ENCODE measurements around the gene KMT5B.
A peak's percentile ranks its signal among the peaks of the same experiment; 100 is the strongest.

The KMT5B gene

DNA sequence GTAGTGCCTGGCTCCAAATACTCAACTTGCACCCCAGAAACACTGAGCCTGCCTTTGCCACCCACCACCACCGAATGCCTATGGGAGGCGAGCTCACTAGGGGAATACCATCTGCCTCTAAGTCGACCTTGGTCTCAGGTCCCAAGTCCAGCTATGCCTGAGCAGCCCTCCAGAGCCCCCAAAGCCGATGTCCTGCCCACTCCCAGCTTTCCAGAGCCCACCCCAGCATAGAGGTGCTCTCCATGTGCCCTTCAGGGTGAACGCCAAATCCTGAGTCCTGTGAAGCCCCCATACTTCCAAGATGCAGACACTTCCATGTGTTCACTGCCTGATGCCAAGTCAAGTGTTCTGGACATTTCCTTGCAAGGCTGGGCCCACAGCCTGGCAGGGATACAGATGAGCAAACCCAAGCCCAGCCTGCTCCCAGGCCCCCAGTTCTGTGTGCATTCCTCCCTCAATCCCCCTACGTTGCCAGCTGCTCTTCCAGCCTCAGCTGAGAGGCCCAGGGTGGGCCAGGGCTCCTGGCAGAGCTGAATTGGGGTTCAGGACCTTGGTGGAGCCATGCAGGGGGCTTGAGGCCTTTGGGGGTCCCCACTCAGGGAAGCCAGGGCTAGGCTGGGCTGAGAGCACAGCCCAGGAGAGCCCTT, 2.6 kb upstream of the KMT5B start:
- no peak for DNase-seq (ENCODE audit: low spot score)

GRCh38 chr11:68215087-68215445, 2.0 kb upstream of the KMT5B start:
- no peak for DNase-seq (ENCODE audit: low spot score)

GRCh38 chr11:68214173-68215086, 1.3 kb upstream of the KMT5B start:
- DNase-seq (ENCODE audit: low spot score), result no peak

- peak; percentile 91 for DNase-seq (ENCODE audit: low spot score)
Measured at GRCh38 chr11:68213555-68214172, 568 bp upstream of the KMT5B start.

- peak; percentile 93 for DNase-seq (ENCODE audit: low spot score)
Measured at GRCh38 chr11:68212421-68213134, 518 bp downstream of the KMT5B start.

DNA sequence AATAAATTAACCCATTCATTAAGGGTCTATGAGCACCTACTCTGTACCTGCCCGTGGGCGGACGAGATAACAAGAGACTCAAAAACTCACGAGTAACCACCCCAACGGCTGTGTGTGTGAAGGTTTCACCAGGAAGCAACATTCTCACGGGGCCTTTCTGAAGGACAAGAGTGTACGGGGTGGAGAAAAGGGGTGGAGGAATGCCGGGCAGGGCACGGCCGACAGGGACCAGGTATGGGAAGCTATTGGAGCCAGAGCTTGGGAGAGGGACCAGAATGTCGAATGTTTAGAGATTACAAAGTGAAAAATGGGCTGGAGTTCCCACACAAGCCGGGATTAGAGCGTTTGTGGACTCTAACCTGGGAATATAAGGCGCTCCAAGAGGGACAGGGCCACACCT, 1.6 kb downstream of the KMT5B start:
- DNase-seq (ENCODE audit: low spot score), result no peak

DNA sequence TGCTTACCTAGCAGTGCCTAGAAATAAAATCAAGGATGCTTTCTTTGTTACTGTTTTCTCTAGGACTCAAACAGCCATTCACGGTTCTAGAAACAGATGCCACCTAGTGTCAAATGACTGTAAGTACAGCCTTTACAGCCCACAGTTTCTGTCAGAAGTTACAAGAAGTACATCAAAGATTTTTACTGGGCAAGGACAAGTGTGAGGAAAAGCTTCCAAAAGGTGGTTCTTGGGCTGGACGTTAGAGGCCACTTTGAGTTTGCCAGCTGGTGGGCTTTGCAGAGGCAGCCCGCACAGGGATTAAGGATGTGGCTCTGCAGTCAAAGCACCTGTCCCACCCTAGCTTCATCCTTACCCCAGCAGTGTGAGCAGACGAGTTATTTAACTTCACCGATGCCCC, 6.9 kb downstream of the KMT5B start:
- no peak for DNase-seq (ENCODE audit: low spot score)

- DNase-seq (ENCODE audit: low spot score), result no peak
Measured at GRCh38 chr11:68204402-68204801, 8.7 kb downstream of the KMT5B start.

- DNase-seq (ENCODE audit: low spot score), result no peak
Measured at GRCh38 chr11:68202165-68202564, 10.9 kb downstream of the KMT5B start.

- no peak for DNase-seq (ENCODE audit: low spot score)
Measured at GRCh38 chr11:68201492-68201891, 11.6 kb downstream of the KMT5B start.

- no peak for DNase-seq (ENCODE audit: low spot score)
Measured at GRCh38 chr11:68200639-68201038, 12.5 kb downstream of the KMT5B start.

DNA sequence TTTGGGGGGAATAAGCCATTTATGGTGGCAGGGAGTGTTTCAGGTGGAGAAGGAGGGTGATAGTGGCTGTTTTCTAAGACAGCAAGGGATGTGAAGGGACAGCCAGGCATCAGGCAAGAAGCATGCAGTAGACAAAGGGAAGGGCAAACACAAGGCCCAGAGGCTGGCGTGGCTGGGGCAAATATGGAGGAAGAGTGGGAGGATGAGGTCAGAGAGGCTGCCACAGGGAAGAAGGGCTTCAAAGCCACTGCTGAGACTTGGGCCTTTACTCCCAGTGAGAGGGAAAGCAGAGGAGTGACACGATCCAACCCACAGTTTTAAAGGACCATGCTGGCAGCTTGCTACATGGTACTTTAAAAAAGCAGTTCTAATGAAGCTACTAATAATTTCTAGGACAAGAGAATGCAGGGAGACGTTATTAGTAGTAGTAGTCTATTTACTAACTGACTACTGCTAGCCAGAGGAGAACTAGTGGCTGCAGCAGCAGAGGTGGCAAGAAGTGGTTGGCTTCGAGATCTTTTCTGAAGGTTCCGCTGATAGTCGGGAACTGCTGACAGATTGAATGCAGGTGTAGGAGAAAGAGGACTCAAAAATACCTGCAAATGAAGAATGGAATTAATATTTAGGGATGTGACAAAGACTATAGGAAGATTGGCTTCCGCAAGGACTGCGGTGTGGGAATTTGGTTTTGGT, 13.7 kb downstream of the KMT5B start:
- no peak for DNase-seq (ENCODE audit: low spot score)

- no peak for DNase-seq (ENCODE audit: low spot score)
Measured at GRCh38 chr11:68196219-68196618, 16.9 kb downstream of the KMT5B start.

- no peak for DNase-seq (ENCODE audit: low spot score)
Measured at GRCh38 chr11:68194675-68195294, 18.3 kb downstream of the KMT5B start.

DNA sequence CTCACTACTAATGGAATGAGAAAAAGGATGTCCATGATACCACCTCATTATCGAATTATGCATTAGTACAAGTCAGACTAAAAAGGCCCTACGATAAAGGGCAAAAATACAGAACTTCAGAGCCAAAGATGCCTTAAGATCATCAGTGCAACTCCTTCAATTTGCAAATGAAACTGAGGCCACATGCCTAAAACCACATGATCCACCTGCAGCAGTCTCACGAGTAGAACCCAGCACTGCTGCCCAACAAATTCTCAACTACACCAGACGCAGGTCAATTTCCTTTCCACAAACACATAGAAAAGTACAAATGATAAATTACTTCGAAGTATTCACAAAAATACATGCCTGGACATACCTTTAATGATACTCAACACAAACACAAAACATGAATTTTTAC, 20.1 kb downstream of the KMT5B start:
- DNase-seq (ENCODE audit: low spot score), result no peak

DNA sequence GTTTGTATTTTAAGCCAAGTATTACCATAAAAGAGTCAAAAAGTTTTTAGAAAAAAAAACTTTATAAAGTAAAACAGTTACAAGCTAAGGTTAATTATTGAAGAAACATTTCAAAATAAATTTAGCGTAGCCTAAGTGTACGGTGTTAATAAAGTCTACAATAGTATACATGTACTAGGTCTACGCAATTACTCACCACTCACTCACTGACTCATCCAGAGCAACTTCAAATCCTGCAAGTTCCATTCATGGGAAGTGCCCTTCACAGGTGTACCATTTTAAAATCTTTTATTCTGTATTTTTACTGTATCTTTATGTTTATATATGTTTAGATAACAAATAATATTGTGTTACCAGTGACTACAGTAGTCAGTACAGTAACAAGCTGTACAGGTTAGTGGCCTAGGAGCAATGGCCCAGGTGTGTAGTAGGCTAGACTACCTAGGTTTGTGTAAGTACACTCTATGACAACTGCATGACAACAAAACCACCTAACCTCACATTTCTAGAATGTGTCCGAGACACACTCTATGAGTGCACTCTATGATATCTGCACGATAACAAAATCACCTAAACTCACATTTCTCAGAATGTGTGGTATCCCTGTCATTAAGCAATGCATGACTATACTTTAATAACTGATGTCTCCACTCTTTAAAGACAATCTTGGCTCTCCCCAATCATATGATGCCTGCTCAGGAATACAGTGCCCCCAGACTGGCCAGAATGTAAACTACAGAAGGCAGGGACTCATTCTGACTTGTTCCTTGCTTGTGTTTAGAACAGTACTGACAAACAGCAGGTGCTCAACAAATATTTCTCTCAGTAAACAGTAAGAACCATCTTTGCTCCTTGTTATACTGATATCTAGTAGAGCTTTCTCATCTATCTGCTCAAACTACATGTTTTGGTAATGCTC, 21.2 kb downstream of the KMT5B start:
- no peak for DNase-seq (ENCODE audit: low spot score)

GRCh38 chr11:68189888-68190287, 23.2 kb downstream of the KMT5B start:
- no peak for DNase-seq (ENCODE audit: low spot score)

DNA sequence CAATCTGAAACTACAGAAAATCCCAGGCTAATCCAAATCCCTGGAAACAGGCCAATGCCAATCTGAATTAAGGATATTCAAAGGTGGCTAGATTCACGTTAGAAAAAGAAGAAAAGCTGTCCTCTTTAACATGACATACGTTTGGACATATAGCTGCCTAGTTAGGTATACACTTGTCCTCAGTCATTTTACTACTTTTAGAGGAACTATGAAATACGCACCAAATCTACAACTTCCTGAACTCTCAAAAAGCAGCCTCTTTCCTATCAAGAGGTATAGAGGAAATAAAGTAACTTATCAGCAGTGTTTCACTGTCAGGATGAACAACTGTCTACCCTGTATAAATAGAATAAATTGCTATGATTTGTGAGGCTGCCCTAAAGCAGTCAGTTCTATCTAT, 24.0 kb downstream of the KMT5B start:
- DNase-seq (ENCODE audit: low spot score), result no peak

DNA sequence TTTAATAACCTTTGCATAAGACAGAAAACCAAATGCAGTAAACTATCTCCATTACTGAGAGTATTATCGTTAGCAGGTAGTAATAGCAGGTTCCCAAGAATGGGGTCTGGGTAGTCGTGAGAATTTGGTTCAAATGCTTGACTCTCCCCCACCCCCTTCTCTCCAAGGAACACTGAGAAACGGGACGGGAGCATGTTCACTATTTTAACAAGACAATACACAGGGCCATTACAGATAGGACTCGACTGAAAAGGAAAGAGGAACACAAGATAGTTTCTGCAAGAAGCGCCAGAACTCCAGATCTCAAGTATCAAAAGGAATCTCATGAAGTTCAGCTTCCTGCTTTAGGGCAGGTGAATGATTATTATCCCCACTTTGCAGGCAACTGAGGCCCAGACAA, 27.0 kb downstream of the KMT5B start:
- DNase-seq (ENCODE audit: low spot score), result no peak

DNA sequence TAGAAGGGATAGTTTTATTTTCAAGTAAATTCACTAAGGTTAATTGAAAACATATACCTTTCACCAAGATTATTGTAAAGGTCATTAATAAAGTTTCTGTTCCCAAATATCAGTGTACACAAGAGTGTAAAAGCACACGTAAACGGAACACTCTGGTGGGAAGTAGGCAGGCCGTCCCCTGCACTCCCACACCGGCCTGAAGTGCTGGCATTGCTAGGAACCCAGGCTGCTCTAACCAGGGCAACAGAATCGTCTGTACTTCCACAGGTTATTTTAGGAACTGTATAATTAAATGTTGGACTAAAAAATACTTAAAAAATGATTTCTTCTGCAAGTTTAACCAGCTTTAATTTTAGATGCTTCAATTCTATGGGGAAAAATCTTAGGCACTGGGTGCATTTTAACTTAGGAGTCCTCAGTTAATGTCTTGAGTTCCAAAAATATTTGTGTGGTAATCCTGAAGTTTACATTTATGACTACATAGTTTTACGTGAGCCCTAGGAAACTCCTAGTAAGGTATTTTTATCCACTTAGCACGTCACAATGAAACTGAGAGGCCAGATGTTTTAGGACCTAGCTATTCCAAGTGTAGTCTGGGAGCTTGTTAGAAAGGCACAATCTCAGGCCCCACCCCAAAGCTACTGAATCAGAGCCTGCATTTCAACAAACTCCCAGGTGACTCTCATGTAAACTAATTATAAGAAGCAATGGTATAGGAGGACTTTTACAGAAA, 31.2 kb downstream of the KMT5B start:
- DNase-seq (ENCODE audit: low spot score), result no peak

All from AG08396 (cell line).